Inflammatory macrophage treated with lipopolysaccharide for 1 hour (primary cell): ENCODE measurements around the gene KLF3.
A peak's percentile ranks its signal among the peaks of the same experiment; 100 is the strongest.

Experiments used
- DNase-seq, 2 donors: peaks; one replicate each; pipeline ENCODE4 v3.0.0-alpha.2; 2020 to 2022

KLF3 gene

GRCh38 chr4:38656111-38656510, 7.9 kb upstream of the KLF3 start:
- no peak for DNase-seq

- no peak for DNase-seq
Measured at GRCh38 chr4:38659346-38659745, 4.7 kb upstream of the KLF3 start.

GRCh38 chr4:38660838-38661237, 3.2 kb upstream of the KLF3 start:
- DNase-seq, result no peak

DNA sequence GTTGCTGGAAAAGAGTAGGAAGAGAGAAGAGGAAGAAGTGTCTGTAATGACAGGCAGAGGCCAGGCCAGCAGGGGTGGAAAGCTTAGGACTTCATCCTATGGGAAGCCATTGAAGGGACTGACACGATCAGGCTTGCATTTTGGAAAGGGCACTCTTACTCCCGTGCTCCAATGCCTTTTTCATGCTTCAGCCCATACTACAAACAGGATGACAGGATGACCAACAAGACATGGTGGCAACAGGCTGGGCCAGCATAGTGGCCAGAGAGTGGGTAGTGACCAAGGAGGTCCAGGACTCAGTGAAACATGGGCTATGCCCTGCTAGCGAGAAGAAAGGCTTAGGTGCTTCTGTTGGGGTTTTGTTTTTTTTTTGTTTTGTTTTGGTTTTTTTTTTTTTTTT, 2.6 kb upstream of the KLF3 start:
- DNase-seq, result no peak

DNA sequence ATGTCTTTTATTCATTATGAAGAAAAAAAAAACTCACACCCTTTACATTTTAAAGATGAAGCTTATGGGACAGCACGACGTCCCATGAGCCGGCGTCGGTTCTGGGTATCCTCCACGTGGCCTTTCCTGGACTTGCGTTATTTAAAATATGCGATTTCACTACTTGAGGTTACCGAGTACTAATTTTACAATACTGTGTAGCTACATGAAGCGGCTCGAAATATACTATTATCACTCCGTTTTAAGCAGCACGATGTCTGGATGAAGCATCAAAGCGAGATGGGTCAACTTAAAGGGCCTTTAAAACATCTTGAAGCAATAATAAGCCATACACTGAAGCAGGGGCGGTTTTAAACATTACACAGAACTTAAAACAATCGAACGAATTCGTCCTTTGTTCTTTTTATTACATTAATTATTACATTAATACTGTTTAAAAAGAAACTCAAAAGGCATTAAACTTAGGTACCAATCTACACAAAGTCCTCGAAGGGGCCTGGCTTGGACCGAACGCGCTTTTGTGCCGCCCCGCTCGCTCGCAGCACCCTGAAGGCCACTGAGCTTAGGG, 1.4 kb upstream of the KLF3 start:
- no peak for DNase-seq

DNA sequence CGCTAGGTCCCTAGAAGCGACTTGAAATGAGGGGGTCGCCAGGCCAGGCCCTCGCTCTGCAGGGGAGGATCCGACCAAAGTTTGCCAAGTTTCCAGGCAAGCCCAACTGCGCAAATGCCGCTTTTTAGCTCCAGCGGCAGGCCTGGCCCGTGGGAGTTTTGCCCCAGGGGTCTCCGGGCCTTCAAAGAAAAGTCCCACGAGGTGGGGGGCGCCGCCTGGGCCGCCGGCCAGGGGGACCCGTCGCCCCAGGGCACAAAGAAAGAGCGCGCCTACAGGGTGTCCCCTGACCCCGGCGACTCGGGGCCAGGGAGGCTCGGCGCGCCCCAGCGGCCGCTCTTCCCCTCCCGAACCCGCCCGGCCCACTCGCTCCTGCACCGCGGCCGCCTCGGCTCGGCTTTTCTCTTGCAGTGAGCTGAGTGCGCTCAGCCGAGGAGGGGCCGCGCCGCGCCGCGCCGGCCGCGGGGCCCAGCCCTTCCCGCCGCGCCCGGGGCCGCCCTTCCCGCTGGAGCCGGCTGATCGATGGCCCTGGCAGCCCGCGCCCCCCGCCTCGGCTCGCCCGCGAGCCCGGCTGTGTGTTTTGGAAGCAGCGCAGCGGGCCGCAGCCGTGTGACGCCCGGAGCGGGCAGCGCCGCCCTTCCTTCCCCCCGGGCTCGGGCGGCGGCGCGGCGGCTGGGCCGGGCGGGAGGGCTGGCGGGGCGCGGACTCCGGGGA, 754 bp upstream of the KLF3 start:
- peak; percentile 53 to 59 for DNase-seq

DNA sequence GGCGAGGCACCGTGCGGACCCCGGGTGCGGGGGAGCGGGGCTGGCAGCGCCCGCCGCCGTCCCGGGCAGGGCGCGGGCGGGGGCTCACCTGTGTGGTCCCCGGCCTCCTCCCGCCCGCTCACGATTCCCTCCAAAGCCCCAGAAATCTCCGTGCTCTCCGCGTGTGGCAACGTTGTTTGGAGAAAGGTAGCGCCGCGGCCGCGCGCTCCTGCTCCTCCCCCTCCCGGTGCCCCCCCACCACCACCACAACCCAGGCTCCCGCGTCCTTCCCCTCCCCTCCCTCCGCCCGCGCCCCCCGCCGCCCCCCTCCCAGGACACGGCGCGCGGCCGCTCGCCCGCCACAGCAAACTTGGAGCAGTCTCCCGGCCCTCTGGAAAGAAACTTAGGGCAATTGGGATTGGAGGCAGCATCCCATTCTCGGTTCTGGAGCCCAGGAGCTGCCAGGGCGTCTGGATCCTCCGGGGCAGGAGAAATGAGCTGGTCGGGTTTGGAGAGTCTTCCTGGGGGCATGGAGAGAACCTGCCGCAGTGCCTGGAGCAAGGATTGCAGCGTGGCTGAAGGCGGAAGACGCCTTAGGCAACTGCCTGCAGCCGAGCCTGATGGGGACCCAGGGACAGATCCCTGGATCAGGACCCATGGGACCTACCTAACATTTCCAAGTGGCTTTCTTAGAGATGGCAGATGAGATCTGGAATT, 855 bp downstream of the KLF3 start:
- peak; percentile 36 to 44 for DNase-seq

DNA sequence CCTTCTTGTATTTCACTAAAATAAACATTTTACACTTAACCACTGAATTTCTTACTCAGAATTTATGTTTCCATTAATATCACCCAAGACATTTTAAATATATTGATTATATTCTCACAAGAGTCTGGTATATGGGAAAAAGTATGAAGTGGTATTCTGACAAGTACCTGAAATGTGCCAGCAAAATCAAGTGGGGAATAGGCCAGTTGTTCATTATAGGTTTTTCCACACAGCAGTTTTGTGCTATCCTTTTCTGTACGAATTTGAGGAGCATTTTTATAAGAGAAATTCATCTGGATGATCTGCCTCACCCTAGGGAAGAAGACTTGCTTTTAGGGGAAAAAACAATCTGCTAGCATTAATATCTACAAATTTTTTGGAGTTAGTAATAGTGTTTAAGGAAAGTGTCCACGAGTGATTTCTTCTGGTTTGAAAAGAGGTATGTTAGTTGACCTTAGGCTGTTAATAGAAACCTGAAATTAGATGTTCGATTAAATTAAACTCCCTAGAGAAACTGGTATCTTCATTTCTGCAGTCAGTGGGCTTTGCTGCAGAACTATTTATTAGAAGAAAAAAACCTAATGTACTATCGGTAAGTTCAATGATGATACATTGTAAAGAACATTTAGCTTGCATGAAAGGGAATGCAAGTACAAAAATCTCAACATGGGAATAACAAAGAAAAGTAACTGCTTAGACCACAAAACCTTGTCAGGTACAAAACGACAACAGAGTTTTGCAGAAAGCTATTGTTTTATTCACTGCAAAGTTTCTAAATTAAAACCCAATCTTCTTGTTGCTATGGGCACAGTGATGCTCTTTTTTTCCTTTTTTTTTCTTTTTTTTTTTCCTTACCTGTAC, 1.8 kb downstream of the KLF3 start:
- no peak for DNase-seq

DNA sequence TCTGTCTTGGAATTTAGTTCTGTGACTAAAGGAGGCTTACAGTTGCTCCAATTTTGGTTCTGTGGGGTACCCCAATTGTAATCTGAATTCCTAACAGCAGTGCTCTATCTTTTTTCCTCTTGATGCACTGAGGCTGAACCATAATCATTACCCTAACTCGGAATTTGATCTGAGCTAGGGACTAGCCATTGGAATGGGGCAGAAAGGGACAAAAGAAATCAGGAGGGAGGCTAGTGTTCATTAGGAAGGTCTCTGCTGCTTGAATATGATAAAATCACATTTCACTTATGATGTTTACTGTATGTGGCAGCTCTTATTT, 2.7 kb downstream of the KLF3 start:
- DNase-seq, result no peak

DNA sequence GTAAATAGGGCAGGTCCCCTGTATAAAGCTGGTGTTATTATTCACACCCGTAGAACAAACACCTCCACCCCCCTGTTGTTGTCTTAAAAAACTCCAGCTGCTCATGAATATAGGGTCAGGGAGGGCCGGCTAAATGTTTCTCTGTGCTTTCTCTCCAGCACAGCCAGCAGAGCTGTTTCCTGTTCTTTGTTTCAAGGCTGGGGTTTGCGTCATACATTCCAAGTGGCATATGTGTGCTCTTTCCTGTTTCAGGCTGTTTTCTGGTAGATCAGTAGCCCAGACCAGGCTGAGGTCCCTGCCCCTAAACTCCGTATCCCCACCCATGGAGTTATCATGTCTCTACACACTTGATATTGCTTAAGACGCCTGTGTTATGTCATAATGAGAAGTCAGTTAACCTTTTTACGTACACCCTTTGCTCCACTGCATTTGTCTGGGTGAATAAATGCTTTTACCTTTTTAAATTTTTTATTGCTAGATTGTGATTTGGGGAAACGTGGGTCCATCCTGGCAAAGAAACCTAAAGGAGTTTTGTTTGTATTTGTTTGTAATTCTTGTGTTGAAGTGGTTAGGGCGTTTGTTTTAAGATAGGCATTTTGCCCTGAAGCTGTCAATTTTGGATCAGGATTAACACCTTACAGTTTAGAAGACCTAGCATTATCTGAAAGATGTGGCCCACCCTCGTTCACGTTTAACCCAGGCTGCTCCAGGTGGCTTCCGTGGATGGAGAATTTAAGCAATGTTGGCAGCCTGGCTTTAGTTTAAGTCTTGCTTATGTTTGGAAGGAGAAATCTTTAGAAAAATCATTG, 3.3 kb downstream of the KLF3 start:
- DNase-seq, result peak; percentile 77 to 79

- DNase-seq, result no peak
Measured at GRCh38 chr4:38668203-38668971, 4.4 kb downstream of the KLF3 start.

GRCh38 chr4:38669208-38669607, 5.2 kb downstream of the KLF3 start:
- DNase-seq, result no peak

- DNase-seq, result no peak
Measured at GRCh38 chr4:38670109-38670901, 6.3 kb downstream of the KLF3 start.

DNA sequence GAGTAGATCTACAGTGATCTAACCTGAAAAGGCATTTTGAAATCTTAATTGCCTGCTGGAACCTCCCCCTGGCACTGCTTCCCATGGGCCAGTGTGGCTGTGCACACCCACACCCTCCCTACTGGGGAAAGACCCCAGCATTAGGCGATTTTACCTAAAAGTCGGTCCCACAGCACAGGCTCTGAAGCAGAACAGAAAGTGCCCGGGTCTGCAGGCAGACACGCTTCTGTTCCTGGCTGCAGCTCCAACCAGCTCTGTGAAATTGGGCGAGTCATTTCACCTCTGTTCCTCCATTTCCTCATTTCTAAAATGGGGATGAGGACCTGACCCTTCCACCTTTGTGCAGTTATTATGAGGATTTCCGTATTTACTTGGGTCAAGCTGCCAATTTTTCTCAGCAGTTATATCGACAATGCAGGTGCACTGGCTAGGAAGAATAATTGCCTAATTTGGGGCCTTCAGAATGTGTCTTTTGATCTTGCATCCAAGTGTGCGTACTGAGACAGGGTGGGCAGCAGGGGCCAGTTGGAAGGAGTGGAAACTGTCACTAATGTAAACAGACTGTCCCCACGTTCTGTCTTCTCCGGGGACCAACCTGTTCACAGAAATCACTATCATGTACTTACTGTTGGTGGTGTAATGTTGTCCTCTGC, 7.1 kb downstream of the KLF3 start:
- DNase-seq, result peak; percentile 28 to 62

GRCh38 chr4:38671592-38671940, 7.6 kb downstream of the KLF3 start:
- no peak for DNase-seq

DNA sequence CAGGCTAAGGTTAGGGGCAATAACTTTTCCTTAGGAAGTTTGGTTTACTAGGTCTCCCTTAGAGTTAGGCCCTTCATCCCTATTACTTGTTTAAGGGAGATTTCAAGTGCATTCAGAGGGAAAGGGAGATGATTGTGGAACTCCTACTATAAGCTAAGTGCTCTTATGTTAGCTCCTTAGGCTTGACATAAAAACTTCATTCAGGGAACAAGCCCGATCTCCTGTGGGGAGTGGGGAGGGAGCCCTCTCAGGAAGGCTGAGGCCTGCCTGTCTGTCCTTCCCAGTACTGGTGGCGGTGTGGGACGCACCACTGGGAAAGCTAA, 8.0 kb downstream of the KLF3 start:
- no peak for DNase-seq

DNA sequence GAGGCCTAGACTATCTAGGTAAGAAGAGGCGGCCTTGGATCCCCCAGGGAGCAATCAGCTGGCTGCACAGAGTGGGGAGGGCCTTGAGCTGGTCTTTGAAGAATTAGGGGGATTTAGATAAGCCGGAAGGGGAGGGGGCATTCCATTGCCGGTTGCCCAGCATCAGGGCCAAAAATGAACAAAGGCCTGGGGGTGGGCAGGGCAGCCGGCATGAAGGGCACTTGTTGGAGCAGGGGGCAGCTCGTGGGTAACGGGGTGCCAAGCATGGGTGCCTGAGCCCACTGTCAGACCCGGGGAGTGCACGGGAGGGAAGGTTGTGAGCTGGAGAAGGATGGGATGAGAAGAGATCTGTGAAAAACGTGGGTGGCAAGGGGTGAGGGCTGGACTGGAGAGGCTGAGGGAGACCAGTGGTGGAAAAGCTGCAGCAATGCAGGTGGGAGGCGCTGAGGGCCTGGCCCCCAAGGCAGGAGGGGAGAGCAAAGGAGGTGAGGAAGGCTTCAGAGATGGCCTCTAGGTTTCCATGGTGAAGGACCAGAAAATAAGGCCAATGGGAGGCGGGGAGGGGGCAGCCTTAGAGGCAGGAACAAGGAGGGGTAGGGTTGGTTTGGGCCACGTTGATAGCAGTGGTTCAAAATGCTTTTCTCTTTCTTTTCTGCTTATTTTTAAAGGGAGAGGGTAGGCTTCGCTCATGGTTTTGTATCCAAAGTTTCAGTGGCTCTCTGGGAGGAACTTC, 8.6 kb downstream of the KLF3 start:
- DNase-seq, result no peak

- DNase-seq, result peak; percentile 71 to 72
Measured at GRCh38 chr4:38673130-38673978, 9.4 kb downstream of the KLF3 start.
